ENCODE measurements around the gene CDCP1.
"Not testable (repeated sequence)": the region's sequence is repeated elsewhere in the genome, so short reads cannot be mapped to it uniquely, and the experiment has no call there.

CDCP1 gene

DNA sequence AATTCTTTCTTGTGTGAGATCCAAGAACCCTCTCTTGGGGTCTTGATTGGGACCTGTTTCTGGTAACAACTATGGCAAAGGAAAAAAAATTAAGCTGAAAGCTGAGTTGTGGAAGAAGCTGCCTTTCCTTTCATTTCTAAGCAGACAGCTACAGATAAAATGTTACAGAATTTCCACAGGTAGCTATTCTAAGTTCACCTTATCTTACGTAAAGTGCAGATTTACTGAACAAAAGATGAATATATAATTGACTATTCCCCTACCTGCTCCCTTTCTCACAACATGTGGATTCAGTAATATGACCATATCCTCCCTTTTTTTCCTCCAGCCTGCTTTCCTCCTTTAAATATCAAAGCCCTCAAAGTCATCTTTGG, 83.5 kb downstream of the CDCP1 start:
- H3K4me1 ChIP-seq: 0 out of 2 replicates have a peak, but pooled peaks cover 5% of the 10 kb centered on the region
- no peak for TF ChIP-seq Cebpa-rat (IDR thresholded peaks at IDR 0.05)

DNA sequence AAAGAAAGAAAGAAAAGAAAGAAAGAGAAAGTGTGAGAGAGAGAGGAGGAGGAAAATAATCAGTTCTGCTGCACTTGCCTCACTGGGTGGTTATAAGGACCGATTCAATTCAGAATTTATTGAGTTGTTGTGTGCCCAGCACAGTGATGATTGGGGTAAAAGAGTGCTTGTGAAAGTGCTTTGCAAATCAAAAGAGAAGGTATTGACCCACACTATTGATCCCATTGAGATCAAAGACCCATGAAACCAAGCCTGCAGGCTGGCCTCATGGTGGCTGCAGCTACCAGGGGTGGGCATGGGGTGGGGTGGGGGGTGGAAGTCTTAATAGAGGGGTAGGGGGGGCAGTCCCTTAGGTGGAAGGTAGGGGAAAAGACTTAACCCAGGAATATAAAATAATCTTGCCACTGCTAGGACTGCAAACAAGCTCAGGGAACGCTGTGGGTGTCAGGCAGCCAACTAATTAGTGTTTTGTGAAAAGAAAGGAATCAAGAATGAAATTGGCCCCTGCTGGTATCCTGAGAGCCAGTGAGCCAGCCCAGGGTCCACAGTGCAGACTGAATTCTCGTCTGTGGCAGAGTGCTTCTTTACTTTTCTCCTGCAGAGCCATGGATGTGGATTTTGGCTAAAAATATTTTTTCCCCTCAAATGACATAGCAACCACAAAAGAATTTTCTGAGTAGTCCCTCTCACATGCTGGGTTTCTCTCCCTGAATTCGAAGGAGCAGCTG, 85.8 kb downstream of the CDCP1 start:
- no peak overlapping the region for H3K9ac ChIP-seq
- no peak for TF ChIP-seq Cebpa-rat (IDR thresholded peaks at IDR 0.05)
- H3K27ac ChIP-seq: no peak overlapping the region
- no peaks in the 10 kb centered on the region for H3K36me3 ChIP-seq
- H3K4me1 ChIP-seq: no peaks in the 10 kb centered on the region
- no peak overlapping the region for H3K4me2 ChIP-seq
- H3K27me3 ChIP-seq: no peaks in the 10 kb centered on the region
- no peak overlapping the region for H3K4me3 ChIP-seq
- no peaks in the 10 kb centered on the region for H3K9me3 ChIP-seq
- H4K20me1 ChIP-seq: no peaks in the 10 kb centered on the region

More for the DNA sequence above, 83.5 kb downstream of the CDCP1 start:
- no peaks in the 10 kb centered on the region for H3K36me3 ChIP-seq
- no peak overlapping the region for H3K4me3 ChIP-seq
- no peak overlapping the region for H3K9ac ChIP-seq
- no peaks in the 10 kb centered on the region for H3K27me3 ChIP-seq
- H4K20me1 ChIP-seq: no peaks in the 10 kb centered on the region
- H3K27ac ChIP-seq: no peak overlapping the region
- no peaks in the 10 kb centered on the region for H3K9me3 ChIP-seq
- no peak overlapping the region for H3K4me2 ChIP-seq

DNA sequence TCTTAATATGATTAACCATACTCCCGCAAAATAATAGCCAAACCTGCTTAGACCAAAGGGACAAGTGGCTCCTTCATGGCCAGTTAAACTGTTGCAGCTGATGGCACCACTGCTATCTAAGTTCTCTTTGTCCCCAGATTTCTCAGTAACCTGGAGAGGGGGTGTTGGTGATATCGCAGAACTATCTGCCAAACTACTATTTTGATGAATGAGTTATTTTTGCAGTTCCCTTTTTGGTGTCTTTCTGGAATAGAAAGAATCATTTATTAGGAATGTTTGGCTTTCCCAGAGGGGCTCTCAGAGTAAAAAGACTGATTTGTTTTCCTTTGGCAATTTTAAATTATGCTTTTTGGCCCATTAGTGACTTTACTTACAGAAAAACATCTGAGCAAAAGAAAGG, 87.0 kb downstream of the CDCP1 start:
- H3K27me3 ChIP-seq: no peaks in the 10 kb centered on the region
- H3K4me2 ChIP-seq: no peak overlapping the region
- H3K9ac ChIP-seq: no peak overlapping the region
- no peak overlapping the region for H3K27ac ChIP-seq
- no peaks in the 10 kb centered on the region for H3K4me1 ChIP-seq
- no peak for TF ChIP-seq Cebpa-rat (IDR thresholded peaks at IDR 0.05)
- H4K20me1 ChIP-seq: no peaks in the 10 kb centered on the region
- no peaks in the 10 kb centered on the region for H3K36me3 ChIP-seq
- no peak overlapping the region for H3K4me3 ChIP-seq
- H3K9me3 ChIP-seq: no peaks in the 10 kb centered on the region

DNA sequence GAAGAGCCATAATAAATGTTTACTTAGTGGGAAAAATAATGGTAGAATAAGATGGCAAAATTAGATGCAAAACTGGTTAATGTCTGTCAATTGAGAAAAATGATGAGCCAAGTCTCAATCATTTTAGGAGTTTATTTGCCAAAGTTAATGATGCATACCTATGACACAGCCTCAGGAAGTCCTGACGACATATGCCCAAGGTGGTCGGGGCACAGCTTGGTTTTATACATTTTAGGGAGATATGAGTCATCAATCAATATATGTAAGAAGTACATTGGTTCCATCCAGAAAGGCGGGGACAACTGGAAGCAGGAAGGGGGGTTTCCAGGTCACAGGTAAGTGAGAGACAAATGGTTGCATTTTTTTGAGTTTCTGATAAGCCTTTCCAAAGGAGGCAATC, 88.6 kb downstream of the CDCP1 start:
- H3K4me3 ChIP-seq: no peak overlapping the region
- no peak overlapping the region for H3K27ac ChIP-seq
- H3K4me1 ChIP-seq: no peaks in the 10 kb centered on the region

DNA sequence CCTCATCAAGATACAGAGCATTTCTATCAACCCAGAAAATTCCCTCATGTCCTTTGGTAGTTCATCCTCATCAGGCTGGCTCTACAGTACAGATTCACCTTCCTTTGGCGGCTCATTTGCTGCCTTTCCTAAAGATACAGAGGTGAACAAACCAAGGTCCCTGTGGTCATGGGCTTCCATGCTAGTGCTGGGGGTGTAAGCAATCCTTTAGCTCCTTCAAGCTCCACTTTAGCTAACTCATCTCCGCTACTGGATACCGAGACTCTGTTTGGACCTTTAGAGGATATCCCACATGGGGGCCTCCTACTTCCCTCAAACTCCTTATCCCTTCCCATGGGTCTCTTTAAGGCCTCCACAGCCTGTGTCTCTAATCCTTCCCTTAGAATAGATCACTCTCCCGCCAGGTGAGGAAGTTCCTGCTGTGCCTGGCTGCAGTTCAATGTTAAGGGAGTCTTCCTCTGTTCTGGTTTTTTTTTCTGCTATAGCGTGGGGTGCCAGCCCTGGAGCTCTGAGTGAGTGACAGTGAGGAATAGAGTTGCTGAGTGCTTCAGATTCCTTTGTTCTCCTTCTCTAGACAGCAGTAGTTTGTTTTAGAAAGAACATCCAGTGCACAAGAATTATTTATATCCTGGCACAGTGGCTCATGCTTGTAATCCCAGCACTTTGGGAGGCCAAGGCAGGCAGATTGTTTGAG, 89.4 kb downstream of the CDCP1 start:
- TF ChIP-seq Cebpa-rat (IDR thresholded peaks at IDR 0.05): no peak
- H3K4me1 ChIP-seq: no peaks in the 10 kb centered on the region
- H3K27ac ChIP-seq: no peak overlapping the region
- H3K4me3 ChIP-seq: no peak overlapping the region
- H3K4me2 ChIP-seq: no peak overlapping the region
- H4K20me1 ChIP-seq: no peaks in the 10 kb centered on the region
- no peak overlapping the region for H3K9ac ChIP-seq
- no peaks in the 10 kb centered on the region for H3K9me3 ChIP-seq
- H3K27me3 ChIP-seq: no peaks in the 10 kb centered on the region
- H3K36me3 ChIP-seq: no peaks in the 10 kb centered on the region

More for the DNA sequence above, 88.6 kb downstream of the CDCP1 start:
- no peak for TF ChIP-seq Cebpa-rat (IDR thresholded peaks at IDR 0.05)
- no peaks in the 10 kb centered on the region for H4K20me1 ChIP-seq
- no peak overlapping the region for H3K4me2 ChIP-seq
- no peak overlapping the region for H3K9ac ChIP-seq
- H3K36me3 ChIP-seq: no peaks in the 10 kb centered on the region
- H3K27me3 ChIP-seq: no peaks in the 10 kb centered on the region
- H3K9me3 ChIP-seq: no peaks in the 10 kb centered on the region

DNA sequence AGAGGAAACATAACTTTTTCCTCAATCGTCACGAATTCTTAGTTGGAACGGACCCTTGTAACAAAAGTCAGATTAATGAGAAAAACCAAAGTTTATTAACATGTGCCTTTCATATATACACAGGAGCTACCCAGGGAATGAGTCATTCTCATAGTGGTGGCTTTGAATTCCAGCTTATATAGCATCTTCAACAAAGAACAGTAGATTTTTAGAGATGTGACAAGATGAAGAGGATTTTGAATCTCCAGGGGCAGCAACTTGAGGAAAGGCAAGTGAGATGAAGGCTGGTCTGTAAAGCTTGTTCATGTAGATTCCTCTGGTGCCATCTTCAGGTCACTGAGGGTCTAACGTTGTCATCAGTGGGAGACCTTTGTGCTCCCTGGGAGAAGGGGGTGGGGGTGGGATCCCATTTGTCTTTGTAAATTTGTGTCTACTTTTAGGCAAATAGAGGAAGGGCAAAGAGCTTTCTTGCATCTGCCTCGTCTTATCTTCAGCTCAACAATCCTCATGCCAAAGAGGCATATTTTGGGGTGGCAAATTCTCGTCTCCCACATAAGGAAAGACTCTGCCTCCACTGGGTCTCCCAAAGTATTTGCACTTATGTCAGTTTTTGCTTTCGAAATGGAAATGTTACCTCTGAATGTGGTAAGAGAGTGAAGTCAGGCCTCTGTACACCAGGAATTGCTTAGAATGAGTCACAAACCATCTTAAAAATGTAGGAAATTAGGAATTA, 90.6 kb downstream of the CDCP1 start:
- no peak for TF ChIP-seq Cebpa-rat (IDR thresholded peaks at IDR 0.05)
- no peaks in the 10 kb centered on the region for H3K36me3 ChIP-seq
- no peaks in the 10 kb centered on the region for H3K27me3 ChIP-seq
- H3K27ac ChIP-seq: no peak overlapping the region
- no peak overlapping the region for H3K4me2 ChIP-seq
- H3K4me3 ChIP-seq: no peak overlapping the region
- no peaks in the 10 kb centered on the region for H4K20me1 ChIP-seq
- H3K4me1 ChIP-seq: no peaks in the 10 kb centered on the region
- H3K9me3 ChIP-seq: no peaks in the 10 kb centered on the region
- no peak overlapping the region for H3K9ac ChIP-seq

DNA sequence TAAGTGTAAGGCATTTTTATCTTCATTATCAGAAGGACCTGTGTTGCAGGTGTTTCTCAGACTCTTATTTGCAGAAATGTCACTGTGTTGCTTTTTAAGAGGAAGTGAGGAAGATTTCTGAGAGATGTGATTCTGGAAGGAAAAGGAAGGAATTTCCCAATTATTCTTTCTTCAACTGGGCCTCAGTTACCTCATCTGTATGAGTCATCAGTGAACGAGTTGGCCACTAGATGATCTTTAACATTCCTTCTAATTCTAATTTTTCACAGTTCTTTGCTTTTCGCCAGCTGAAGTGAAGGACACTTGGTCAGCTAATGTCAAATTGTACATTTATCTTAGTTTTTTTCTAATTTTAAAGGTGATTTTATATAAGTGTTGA, 91.2 kb downstream of the CDCP1 start:
- Histone ChIP-seq H3K9ac (no peak overlapping the region), H3K4me1 (no peaks in the 10 kb centered on the region), H4K20me1 (no peaks in the 10 kb centered on the region), H3K27me3 (no peaks in the 10 kb centered on the region), H3K4me2 (no peak overlapping the region), H3K4me3 (no peak overlapping the region), H3K36me3 (no peaks in the 10 kb centered on the region), H3K9me3 (no peaks in the 10 kb centered on the region), H3K27ac (no peak overlapping the region)
- no peak for TF ChIP-seq Cebpa-rat (IDR thresholded peaks at IDR 0.05)

DNA sequence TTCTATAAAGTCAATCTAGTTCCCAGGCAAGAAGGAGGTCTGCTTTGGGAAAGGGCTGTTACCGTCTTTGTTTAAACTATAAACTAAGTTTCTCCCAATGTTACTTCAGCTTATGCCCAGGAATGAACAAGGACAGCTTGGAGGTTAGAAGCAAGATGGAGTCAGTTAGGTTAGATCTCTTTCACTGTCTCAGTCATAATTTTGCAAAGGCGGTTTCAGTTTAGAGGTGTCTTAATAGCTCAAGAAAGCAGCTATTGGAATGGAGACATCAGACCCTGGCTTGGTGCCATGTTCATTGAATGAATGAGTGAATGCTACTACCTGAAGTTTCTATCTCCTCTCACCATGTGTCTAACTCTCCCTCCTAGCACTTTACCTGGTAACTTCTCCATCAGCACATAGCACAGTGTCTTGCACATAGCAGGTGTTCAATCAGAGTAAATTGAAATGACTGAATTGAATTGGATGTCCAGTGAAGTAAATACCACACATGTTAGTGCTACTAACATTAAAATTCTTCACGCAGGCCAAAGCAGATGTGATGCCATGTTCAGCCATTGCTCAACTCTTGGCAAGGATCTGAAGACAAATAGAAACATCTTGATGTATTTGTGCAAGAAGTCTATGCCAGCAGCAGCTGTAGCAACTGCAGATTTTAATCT, 91.9 kb downstream of the CDCP1 start:
- H3K4me1 ChIP-seq: no peaks in the 10 kb centered on the region
- no peak overlapping the region for H3K4me3 ChIP-seq
- TF ChIP-seq Cebpa-rat (IDR thresholded peaks at IDR 0.05): no peak
- no peaks in the 10 kb centered on the region for H3K36me3 ChIP-seq
- H3K27ac ChIP-seq: no peak overlapping the region
- H3K9ac ChIP-seq: no peak overlapping the region
- H4K20me1 ChIP-seq: no peaks in the 10 kb centered on the region
- H3K9me3 ChIP-seq: no peaks in the 10 kb centered on the region
- H3K27me3 ChIP-seq: no peaks in the 10 kb centered on the region
- no peak overlapping the region for H3K4me2 ChIP-seq

DNA sequence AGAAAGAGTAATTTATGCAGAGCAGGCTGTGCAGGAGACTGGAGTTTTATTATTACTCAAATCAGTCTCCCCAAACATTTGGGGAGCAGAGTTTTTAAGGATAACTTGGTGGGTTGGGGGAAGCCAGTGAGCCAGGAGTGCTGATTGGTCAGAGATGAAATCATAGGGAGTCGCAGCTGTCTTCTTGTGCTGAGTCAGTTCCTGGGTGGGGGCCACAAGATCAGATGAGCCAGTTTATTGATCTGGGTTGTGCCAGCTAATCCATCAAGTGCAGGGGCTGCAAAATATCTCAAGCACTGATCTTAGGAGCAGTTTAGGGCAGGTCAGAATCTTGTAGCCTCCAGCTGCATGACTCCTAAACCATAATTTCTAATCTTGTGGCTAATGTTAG, 92.4 kb downstream of the CDCP1 start:
- not testable (repeated sequence) for H3K36me3 ChIP-seq, H3K27ac ChIP-seq, H4K20me1 ChIP-seq, H3K27me3 ChIP-seq, H3K9me3 ChIP-seq, H3K4me1 ChIP-seq, H3K4me3 ChIP-seq, H3K9ac ChIP-seq, H3K4me2 ChIP-seq

DNA sequence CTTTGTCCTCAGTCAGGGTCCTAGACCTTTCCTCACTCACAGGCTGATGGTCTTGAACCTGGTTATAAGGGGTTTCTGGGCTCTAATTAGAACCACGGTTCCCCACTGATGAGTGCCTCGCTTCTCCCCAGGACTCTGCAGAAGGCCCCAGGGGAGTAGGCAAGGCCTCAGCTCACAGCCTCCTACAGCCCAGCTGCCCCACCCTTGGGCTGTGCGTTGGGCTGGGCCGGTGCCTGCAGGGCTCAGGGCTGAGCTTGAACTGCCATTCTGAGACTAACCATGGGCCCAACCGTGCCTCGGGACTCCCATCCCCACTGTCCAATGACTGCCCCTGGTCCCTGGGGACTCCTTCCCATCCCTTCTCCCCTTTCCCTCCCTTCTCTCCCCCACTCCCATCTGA, 94.5 kb downstream of the CDCP1 start:
- Histone ChIP-seq H3K4me1 (no peaks in the 10 kb centered on the region), H3K27ac (no peak overlapping the region), H3K9ac (no peak overlapping the region), H3K27me3 (no peaks in the 10 kb centered on the region), H3K4me2 (no peak overlapping the region), H3K36me3 (no peaks in the 10 kb centered on the region), H4K20me1 (no peaks in the 10 kb centered on the region), H3K4me3 (no peak overlapping the region), H3K9me3 (no peaks in the 10 kb centered on the region)
- no peak for TF ChIP-seq Cebpa-rat (IDR thresholded peaks at IDR 0.05)
